GM21515 (cell line): Measurements from ENCODE around the gene PRR14.

Experiments
- ATAC-seq: cut with Tn5 transposase; IDR thresholded peaks from one replicate; pipeline ENCODE4 v1.9.1; 2021; ENCODE audit not compliant: unreplicated experiment

PRR14 gene

DNA sequence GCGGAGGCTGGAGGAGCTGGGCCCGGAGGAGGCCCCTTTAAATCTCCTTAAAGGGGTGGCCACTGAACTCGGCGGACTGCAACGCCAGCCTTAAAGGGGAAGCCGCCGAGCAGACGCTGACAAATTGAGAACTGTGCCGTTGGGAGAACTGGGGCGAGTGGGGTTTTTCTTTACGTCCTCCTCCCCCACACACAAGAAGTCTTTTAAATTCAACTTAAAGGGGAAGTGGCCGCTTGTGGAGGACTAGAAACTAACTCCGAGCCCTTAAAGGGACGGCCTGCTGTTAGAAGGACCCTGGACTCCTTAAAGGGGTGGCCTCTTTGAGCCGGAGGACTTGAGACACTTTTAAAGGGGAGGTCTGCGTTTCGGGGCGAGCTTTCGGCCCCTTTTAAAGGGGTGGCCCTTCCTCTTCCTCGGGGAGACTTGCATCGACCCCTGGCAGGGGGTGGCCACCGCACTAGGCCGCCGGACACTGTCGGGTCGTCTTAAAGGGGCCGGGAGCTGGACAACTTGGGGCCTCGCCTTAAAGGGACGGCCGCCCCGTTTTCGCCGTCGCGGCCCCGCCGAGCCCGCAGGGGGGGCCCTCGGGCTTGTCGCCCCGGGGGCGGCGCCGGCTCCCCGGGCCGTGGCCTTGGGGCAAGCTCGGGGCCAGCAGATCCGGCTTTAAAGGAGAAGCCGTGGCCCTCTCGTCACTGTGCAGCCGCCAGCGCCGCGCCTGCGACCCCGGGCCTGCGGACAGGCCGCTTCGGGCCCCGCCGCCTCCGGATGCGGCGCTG is 8.2 kb downstream of the PRR14 start:
- peak; percentile 22 for ATAC-seq

DNA sequence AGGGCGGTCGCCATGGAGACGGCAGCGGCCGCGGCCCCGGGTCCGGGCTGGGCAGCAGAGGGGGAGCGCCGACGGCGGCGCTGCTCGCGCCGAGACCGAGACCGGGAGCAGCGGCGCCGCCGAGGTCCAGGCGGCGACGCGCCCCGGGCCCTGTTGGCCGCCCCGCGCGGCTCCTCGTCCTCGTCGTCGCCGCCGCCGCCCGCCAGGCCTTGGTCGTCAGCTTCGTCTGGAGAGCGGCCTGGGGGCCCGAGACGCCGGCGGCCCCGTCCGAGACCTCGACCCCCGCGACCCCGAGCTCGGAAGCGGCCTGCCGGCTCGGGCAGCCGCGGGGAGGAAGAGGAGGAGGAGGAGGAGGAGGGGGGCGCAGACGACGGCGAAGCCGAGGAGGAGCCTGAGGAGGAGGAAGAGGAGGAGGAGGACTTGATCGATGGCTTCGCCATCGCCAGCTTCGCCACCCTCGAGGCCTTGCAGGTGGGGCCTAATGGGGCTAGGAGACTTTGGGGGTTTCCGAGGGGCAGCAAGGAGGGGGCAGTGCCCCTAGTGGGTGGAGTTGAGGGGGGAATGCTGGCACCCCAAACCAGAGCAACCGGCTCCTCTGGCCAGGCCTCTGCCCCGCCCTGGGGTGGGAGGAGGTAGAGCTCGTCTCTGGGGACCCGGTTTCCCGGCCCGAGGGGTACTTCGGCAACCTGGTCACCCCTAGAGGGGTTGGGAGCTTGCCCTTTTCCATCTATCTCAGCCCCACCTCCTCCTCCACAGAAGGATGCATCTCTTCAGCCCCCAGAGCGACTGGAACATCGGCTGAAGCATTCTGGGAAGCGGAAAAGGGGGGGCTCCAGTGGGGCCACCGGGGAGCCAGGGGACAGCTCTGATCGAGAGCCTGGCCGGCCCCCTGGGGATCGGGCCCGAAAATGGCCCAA is 9.0 kb downstream of the PRR14 start:
- no peak for ATAC-seq

DNA sequence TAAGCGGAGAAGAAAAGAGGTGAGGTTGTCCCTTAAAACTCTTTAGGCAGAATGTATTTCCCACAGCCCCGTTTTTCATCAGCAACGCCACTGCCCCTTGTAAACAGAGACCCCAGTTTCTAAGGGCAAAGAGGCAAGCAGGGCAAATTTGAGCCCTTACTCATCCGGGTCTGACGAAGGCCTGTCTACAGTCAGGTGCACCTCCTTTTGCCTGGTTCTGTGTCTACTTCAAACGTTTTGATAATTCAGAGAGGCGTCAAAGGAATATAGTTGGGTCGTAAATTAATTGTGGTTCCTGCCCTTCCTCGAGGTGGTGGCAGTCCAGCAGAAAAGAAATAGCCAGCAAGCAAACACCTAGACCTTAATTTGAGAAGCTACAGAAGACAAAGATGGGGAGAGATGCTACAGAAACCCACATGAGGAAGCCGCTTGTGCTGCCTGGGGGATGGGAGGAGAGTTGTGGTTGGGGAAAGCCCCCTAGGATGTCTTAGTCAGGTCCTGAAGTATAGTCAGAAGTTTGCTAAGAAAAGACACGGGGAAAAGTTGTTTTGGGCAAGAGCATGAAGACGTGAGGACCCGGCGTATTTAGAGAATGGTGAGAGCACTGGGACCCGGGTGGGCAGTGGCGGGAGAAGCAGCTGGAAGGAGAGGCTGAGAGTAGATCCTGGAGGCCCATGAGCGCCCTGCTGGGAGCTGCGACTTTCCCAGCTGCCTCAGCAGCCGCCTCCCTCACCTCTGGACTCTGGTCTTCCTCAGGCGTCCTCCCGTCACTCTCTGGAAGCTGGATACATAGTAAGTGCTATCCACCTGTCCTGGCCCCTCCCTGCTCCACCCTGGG is 9.9 kb downstream of the PRR14 start:
- ATAC-seq = no peak

DNA sequence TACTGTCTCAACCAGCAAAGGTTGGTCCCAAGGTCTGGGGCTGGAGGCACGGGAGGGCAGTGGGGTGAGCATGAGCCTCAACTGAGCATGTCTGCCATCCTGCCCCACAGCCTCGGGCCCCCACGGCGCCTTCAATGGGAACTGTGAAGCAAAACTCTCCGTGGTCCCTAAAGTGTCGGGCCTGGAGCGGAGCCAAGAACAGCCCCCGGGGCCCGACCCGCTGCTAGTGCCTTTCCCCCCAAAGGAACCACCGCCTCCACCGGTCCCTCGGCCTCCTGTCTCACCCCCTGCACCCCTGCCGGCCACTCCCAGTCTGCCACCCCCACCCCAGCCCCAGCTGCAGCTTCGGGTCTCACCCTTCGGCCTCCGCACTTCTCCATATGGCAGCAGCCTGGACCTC is 11.7 kb downstream of the PRR14 start:
- no peak for ATAC-seq

DNA sequence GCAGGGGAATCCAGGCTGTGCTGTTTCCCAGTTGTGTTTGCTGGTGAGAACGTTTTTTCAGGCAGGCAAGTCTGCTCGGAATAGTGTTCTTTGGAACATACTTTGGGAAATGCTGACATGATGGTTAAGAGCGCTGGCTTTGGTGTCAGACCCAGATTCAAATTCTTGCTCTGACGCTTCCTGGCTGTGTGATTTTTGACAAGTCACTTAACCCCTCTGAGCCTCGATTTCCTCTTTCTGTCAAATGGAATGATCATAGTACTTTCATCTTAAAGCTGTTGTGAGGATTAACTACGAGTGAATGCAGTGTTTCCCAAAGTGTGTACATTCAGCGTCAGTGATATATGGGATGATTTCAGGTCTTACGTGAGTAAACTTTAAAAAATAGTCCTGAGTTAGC is 12.3 kb downstream of the PRR14 start:
- no peak for ATAC-seq

DNA sequence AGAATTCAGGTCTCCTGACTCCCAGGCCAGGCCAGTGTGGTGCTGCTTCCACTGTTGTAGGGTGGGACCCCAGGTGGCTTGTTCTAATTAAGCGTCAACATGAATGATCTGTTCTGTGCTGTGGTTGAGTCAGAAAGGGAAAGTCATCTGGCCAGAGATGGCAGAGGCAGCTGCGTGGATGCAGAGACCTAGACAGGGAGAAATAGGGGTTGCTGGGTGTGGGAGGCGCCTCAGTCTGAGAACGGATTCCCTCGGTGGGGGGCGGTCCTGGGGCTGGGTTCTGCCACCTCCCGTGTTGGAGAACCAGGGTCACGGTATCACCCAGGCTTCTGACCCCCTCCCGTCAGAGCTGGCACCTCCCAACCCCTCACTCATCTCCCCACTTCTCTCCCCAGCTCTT is 13.1 kb downstream of the PRR14 start:
- ATAC-seq = no peak

DNA sequence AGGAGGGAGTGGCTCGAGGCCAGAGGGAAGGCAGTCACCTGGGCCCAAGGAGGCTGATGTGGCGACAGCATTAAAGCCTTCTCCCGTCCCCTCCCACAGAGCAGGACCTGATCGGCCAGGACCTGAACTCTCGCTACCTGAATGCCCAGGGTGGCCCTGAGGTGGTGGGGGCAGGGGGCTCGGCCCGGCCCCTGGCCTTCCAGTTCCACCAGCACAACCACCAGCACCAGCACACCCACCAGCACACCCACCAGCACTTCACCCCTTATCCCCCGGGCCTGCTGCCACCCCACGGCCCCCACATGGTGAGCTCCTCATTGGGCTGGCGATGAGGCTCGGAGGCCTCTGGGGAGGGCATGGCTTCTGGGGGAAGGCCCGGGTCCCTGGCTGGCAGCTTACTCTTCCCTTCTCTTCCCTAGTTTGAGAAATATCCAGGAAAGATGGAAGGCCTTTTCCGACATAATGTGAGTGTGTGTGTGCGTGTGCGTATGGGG is 13.9 kb downstream of the PRR14 start:
- no peak for ATAC-seq

DNA sequence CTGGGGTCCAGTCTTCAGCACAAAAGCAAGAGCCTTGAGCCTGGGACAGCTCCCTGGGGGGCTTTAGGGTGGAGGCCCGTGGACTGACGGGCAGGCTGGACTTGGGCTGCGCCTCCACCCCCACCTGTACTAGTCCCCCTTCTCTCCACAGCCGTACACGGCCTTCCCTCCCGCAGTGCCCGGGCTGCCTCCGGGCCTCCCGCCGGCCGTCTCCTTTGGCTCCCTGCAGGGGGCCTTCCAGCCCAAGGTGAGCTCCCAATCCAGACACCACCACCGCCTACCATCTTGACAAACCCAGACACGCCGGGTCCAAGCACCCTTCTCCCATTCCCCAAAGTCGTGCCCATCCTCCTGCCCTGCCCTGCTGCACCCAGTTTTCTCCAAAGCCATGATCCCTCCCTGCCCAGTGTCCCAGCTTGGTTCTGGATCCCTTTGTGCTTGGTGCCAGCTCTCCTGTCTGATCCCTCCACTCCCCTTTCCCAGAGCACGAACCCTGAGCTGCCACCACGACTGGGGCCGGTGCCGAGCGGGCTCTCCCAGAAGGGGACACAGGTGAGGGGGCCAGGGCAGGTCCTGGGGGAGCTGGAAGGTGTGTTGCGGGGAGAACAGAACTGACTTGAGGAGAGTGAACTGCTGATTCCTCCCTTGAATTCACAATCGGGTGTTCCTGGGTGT is 14.5 kb downstream of the PRR14 start:
- no peak for ATAC-seq

DNA sequence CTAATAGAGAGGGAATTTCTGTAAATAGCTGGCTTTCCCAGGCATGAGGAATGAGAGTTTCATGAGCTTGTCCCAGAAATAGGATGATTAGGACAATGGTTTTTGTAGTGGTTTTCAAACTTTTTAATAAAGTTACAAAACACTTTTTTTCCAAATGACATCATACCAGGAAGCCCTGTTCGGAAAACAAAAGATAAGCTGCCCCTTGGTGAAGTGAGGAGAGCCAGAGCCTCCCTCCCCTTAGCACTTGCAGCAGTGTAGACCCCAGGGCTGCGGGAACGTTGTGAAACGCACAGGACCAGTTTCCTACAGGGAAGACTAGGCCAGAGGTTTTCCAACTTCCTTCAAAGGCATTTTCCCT is 15.1 kb downstream of the PRR14 start:
- no peak for ATAC-seq

DNA sequence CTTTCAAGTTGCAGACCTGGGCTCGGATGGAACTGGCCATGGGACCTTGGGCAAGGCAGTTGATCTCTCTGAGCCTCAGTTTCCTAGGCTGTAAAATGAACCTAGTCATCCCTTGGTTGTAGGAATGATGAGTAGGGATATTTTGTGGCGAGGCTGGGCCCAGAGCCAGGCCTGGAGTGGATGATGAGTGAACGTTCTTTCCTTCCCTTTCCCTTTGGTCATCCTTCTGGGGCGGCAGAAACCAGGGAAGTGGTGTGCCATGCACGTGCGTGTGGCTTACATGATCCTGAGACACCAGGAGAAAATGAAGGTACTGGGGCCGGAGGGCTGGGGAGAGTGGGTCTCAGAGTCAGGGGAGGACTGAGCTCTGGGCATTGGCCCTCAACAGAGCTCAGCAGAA is 15.9 kb downstream of the PRR14 start:
- ATAC-seq = no peak

DNA sequence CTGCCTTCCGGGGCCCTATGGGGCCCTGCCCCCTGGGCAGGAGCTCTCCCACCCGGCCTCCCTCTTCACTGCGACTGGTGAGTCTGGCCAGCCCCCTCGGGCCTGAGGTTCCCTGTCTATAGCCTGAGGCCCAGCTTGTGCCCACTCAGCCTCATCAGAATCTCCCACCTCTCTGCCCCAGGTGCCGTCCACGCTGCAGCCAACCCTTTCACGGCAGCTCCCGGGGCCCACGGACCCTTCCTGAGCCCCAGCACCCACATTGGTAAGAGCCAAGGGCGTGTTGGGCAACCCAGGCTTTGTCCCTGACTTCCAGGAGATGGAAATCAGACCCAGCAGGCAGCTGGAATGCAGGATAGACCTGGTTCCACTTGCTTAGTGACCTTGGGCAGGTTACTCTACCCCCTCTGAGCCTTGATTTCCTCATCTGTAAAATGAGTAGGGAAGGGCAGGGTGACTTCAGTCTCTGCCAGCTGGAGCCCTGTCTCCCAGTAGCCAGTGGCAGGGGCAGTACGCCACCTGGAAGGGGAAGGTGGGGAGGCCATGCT is 16.7 kb downstream of the PRR14 start:
- ATAC-seq = no peak

DNA sequence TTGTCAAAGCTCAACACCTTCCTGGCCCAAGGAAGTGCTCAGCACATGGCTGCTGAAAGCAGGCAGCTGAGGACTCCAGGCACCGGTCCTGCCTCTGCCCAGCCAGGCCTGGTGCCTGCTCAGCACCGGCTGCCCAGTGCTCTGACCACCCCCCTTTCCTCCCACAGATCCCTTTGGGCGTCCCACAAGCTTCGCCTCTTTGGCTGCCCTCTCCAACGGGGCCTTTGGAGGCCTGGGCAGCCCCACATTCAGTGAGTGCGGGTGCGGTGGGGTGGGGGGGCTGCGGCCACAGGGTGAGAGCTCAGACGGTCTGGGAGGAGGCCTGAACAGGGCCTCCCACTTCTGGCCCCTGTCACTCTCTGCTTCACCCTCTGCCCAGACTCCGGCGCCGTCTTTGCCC is 17.6 kb downstream of the PRR14 start:
- no peak for ATAC-seq

DNA sequence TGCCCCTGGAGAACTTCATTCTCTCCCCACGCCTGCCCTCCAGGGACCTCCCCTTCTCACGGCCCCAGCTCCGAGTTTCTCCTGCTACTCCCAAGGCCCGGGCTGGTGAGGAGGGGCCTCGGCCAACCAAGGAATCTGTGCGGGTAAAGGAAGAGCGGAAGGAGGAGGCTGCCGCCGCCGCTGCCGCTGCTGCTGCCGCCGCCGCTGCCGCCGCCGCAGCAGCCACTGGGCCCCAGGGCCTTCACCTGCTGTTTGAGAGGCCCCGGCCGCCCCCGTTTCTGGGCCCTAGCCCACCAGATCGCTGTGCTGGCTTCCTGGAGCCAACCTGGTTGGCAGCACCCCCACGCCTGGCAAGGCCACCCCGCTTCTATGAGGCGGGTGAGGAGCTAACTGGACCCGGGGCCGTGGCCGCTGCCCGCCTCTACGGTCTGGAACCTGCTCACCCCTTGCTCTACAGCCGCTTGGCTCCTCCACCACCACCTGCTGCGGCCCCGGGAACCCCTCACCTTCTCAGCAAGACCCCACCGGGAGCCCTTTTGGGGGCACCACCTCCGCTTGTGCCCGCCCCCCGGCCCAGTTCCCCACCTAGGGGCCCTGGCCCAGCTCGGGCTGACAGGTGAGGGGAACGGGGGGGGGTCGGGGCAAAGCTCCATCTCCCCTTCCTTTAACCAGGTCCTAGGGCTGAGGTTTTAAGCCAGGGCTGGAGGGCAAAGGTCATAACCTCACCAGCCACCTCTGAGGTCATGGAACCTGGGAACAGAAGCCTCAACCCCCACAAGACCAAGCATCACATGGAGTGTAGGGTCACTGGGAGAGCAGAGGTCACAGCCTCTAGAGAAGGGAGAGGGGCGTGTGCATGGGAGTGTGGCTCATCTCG is 18.5 kb downstream of the PRR14 start:
- ATAC-seq = no peak

DNA sequence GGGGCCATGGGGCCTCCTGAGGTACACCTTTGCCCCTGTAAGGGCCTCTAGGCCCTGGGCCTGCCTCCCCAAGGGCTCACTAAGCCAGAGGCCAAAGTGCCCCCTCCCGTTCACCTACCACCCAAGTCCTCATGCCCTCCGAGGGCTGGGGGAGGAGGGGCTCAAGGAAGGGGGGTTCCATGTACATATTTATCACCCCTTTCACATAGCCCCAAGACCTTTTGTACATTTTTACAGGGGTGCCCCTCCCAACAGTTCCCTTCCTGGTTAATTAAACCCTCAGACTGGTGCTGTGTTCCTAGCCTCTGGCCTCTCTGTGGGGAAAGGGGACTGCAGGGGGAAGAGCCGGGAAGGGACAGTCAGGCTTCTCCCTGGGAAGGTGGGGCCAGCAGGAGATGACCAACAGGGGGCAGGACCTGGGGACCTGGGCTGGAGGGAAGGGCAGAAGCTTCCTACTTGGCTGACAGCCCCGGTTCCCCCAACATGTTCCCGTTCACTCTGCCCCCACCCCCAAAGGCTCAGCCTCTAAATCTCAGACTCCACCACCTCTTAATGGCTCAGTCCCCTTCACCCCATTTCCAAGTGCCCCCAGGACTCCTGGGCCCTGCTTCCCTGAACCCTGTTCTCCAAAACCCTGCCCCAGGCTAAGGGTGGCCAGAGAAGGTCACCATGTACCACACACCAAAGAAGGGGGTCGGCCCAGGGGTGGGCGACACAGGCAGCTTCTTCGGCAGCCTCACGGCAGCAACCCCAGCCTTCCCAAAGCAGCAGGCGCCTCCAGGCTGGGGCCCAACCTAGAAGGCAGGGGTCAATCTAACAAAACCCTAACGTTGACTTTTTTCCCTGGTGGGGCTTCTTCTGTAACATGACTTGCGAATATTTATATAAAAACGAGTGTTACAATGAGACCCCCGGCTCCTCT is 19.4 kb downstream of the PRR14 start:
- ATAC-seq = no peak

DNA sequence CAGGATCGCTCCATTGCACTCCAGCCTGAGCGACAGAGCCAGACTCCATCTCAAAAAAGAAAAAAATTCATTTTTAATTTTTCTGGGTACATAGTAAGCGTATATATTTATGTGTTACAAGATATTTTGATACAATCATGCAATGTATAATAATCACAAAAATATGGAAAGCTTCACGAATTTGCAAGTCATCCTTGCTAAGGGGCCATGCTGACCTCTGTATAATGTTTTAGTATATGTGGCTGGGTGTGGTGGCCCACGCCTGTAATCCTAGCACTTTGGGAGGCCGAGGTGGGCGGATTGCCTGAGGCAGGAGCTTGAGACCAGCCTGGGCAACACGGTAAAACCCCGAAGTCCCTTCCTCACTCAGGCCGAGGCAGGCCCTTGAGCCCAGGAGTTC is 24.4 kb downstream of the PRR14 start:
- no peak for ATAC-seq

DNA sequence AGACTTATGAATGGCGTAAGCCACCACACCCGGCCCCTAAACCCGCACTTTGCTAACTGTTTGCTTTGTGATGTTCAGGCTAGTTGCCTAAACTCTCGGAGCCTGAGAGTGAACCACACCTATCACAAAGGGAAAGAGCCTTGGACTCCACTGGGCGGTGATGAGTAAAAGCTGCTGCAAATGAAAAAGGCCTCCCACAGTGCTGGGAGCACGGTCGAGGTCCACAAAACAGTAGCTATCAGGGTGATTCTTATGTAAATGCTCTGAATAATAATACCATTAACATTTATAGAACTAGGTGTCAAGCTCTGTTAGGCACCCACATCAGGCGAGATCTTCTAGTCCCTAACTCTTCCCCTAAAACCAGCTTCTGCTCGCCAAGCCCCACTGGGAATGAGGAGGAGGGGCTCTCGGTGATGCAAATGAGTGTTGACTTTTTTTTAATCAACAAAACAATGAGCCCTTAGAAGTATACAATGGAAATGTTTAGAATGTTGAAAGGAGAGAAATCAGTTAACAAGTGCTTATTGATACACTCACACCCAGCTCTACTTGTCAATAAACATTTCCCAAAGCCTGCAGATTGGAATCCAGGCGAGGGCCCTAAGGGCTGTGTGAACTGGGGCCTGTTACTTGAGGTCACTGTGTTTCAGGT is 27.3 kb downstream of the PRR14 start:
- no peak for ATAC-seq

DNA sequence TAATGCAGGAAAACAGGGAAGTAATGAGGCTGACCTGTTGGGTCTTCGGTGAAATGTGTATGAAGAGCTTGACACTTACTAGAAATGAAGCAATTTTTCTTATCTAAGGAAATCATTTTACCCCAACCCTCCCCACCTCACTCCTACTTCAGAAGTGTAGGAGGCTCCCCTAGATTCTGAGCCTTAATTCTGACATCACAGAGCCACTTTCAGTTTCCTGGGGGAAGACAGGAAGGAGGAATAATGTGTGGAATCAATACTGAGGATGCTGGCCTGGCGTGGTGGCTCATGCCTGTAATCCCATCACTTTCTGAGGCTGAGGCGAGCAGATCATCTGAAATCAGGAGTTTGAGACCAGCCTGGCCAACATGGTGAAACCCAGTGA is 27.8 kb downstream of the PRR14 start:
- no peak for ATAC-seq

DNA sequence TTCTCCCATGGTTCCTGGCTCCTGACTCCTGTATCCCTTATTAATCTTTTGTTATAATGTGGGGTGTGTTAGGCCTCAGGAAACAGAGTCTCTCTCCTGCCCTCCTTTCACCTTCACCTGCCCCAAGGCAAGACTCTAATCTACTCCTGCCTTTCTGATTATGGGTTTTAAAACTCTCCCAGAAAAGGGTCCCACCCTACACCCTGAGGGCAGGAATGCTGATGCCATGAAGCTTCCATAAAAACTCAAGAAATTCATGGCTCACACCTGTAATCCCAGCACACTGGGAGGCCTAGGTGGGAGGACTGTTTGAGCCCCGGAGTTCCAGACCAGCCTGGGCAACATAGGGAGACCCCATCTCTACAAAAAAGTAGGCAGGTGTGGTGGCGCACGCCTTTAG is 29.6 kb downstream of the PRR14 start:
- ATAC-seq = no peak
